Naive B cell (primary cell): ENCODE measurements around the gene VRK1. TPM values are rescaled to one million over a fixed set of nuclear protein-coding genes. Genes with fewer than 3 reads are reported as not detected.
"Not testable (repeated sequence)": the region's sequence is repeated elsewhere in the genome, so short reads cannot be mapped to it uniquely, and the experiment has no call there.

Experiments
- ATAC-seq, 2 donors: fragments of 150-1000 bp; cut with Tn5 transposase; 2 replicates each; pipeline ENCODE4 v1.10.0; 2021; ENCODE audit warnings: low read depth in 2 of 2, mild to moderate bottlenecking in 2 of 2, moderate library complexity in 2 of 2
- DNase-seq: peaks from one replicate; pipeline ENCODE4 v3.0.0; 2022
- H3K27ac Mint-ChIP-seq, 6 donors: one replicate each; pipeline ENCODE4 v1.8.0; 2020 to 2022; ENCODE audit warnings: mild to moderate bottlenecking in 6 of 6, mixed read lengths in 6 of 6, moderate library complexity in 5 of 6, inconsistent platforms in 2 of 6
- H3K27me3 Mint-ChIP-seq, 3 donors: one replicate each; pipeline ENCODE4 v1.8.0; 2021 to 2022; ENCODE audit warnings: mixed read lengths in 3 of 3, mild to moderate bottlenecking in 1 of 3
- H3K36me3 Mint-ChIP-seq, 2 donors: one replicate each; pipeline ENCODE4 v1.8.0; 2020 to 2022; ENCODE audit warnings: mixed read lengths in 2 of 2, inconsistent platforms in 1 of 2, mild to moderate bottlenecking in 1 of 2
- H3K4me1 Mint-ChIP-seq, 3 donors: one replicate each; pipeline ENCODE4 v1.8.0; 2020 to 2022; ENCODE audit warnings: mixed read lengths in 3 of 3, inconsistent platforms in 1 of 3, mild to moderate bottlenecking in 1 of 3, moderate library complexity in 1 of 3
- H3K4me3 Mint-ChIP-seq, 8 donors: one replicate each; pipeline ENCODE4 v1.8.0; 2020 to 2022; ENCODE audit warnings: mild to moderate bottlenecking in 8 of 8, mixed read lengths in 8 of 8, moderate library complexity in 8 of 8, inconsistent platforms in 2 of 8
- H3K9me3 Mint-ChIP-seq, 7 donors: one replicate each; pipeline ENCODE4 v1.8.0; 2020 to 2022; ENCODE audit warnings: mixed read lengths in 7 of 7, mild to moderate bottlenecking in 5 of 7, inconsistent platforms in 2 of 7, moderate library complexity in 1 of 7
- polyA plus RNA-seq, 6 donors: library from polyadenylated mRNA; unstranded; fragments of 300-500 nt; fragmentation: Illumina TruSeq; gene quantifications; one replicate each; pipeline ENCODE4 v1.2.3, GENCODE V29; 2021; ENCODE audit warnings: low read depth in 6 of 6

The VRK1 gene
- polyA plus RNA-seq, 6 donors from 2014 or later: 55.6 to 81.2 (median 61.3) TPM

- not testable (repeated sequence) for H3K9me3 Mint-ChIP-seq, H3K4me3 Mint-ChIP-seq, H3K4me1 Mint-ChIP-seq, H3K36me3 Mint-ChIP-seq, ATAC-seq, DNase-seq
- Mint-ChIP-seq H3K27me3 (peaks cover 22 to 27% (median 23%) of the 10 kb centered on the region in 3 donors), H3K27ac (peak overlapping the region in 1 of 6 donors; percentile 65)
Measured at GRCh38 chr14:96765205-96765604, 32.0 kb upstream of the VRK1 start.

DNA sequence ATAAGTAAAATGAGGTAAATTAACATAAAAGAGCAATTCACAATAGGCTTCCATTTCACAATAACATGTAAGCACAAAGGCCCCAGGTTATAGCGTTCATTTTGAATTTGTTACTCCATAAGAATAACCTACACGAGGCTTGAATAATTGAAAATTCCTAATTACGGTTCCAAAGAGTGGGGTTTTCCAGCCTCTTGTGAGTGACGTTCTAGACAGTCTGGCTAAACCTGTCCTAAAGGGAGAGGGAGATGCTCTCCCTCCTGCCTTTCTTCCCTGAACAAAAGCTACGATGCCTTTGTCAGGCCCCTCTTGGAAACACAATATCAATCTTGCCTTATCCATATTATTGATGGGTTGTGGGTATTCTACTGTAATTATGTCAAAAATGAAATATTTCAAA, 24.3 kb upstream of the VRK1 start:
- no peak for ATAC-seq
- H3K27ac Mint-ChIP-seq: no peak overlapping the region
- peaks cover 0 to 4% (median 0%) of the 10 kb centered on the region in 7 donors for H3K9me3 Mint-ChIP-seq
- H3K4me3 Mint-ChIP-seq: no peak overlapping the region
- no peak for DNase-seq
- no peaks in the 10 kb centered on the region for H3K36me3 Mint-ChIP-seq
- peaks cover 28 to 72% (median 44%) of the 10 kb centered on the region in 3 donors for H3K27me3 Mint-ChIP-seq
- no peaks in the 10 kb centered on the region for H3K4me1 Mint-ChIP-seq

DNA sequence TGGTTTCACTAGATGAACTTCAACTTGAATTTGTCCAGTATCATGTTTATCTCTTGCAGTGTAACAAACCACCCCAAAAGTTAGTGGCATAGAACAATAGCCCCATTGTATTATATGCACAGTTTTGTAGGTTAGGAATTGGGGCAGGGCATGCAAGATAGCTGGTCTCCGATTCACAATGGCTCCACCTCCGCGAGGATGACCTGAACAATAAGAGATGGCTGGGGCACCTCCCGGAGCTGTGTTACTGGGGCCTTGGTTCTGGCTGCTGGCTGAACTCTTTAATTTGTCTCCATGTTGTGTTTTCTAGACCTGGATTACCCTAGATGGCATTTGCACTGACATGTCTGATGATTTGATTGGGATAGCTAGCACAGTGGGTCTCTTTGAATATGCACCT, 20.4 kb upstream of the VRK1 start:
- H3K9me3 Mint-ChIP-seq: no peaks in the 10 kb centered on the region
- peaks cover 16 to 42% (median 21%) of the 10 kb centered on the region in 3 donors for H3K27me3 Mint-ChIP-seq
- no peak overlapping the region for H3K4me3 Mint-ChIP-seq
- H3K36me3 Mint-ChIP-seq: no peaks in the 10 kb centered on the region
- peak overlapping the region in 1 of 6 donors; percentile 64 for H3K27ac Mint-ChIP-seq
- no peaks in the 10 kb centered on the region for H3K4me1 Mint-ChIP-seq
- no peak for ATAC-seq
- DNase-seq: no peak

- H3K4me1 Mint-ChIP-seq: no peaks in the 10 kb centered on the region
- no peaks in the 10 kb centered on the region for H3K36me3 Mint-ChIP-seq
- ATAC-seq: no peak
- H3K27ac Mint-ChIP-seq: no peak overlapping the region
- H3K9me3 Mint-ChIP-seq: no peaks in the 10 kb centered on the region
- no peak for DNase-seq
- no peak overlapping the region for H3K4me3 Mint-ChIP-seq
- peaks cover 27 to 40% (median 33%) of the 10 kb centered on the region in 3 donors for H3K27me3 Mint-ChIP-seq
Measured at GRCh38 chr14:96780500-96780899, 16.7 kb upstream of the VRK1 start.

DNA sequence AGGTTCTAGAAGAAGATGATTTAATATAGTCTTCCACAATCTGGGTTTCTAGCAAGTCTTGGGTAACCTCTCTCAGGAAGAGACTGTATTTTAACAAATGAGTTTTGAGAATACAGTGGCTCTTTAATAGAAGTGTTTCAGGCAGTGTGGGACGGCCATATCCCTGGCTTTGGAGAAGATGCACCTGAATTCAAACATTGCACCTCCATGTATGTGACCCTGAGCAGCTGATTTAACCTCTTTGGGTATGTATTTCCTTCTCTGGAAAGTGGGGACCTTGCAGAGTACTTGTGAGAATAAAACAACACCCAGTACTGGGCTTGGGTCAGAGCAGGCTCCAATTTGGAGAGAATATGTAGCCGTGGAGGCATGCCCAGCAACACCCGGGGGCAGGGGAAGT, 15.8 kb upstream of the VRK1 start:
- Mint-ChIP-seq H3K4me1 (no peaks in the 10 kb centered on the region), H3K27me3 (peaks cover 33 to 49% (median 42%) of the 10 kb centered on the region in 3 donors), H3K27ac (no peak overlapping the region), H3K4me3 (peak overlapping the region in 1 of 8 donors; percentile 41), H3K36me3 (no peaks in the 10 kb centered on the region), H3K9me3 (no peaks in the 10 kb centered on the region)
- no peak for ATAC-seq
- no peak for DNase-seq

GRCh38 chr14:96782436-96782835, 14.7 kb upstream of the VRK1 start:
- H3K4me3 Mint-ChIP-seq: no peak overlapping the region
- ATAC-seq: no peak
- no peaks in the 10 kb centered on the region for H3K4me1 Mint-ChIP-seq
- H3K36me3 Mint-ChIP-seq: no peaks in the 10 kb centered on the region
- H3K27me3 Mint-ChIP-seq: peaks cover 29 to 45% (median 37%) of the 10 kb centered on the region in 3 donors
- DNase-seq: no peak
- no peak overlapping the region for H3K27ac Mint-ChIP-seq
- H3K9me3 Mint-ChIP-seq: no peaks in the 10 kb centered on the region

- Mint-ChIP-seq H3K36me3 (no peaks in the 10 kb centered on the region), H3K4me1 (no peaks in the 10 kb centered on the region), H3K9me3 (no peaks in the 10 kb centered on the region), H3K4me3 (no peak overlapping the region), H3K27me3 (peaks cover 29 to 42% (median 32%) of the 10 kb centered on the region in 3 donors), H3K27ac (no peak overlapping the region)
- ATAC-seq: no peak
- DNase-seq: no peak
Measured at GRCh38 chr14:96783043-96783914, 13.9 kb upstream of the VRK1 start.

DNA sequence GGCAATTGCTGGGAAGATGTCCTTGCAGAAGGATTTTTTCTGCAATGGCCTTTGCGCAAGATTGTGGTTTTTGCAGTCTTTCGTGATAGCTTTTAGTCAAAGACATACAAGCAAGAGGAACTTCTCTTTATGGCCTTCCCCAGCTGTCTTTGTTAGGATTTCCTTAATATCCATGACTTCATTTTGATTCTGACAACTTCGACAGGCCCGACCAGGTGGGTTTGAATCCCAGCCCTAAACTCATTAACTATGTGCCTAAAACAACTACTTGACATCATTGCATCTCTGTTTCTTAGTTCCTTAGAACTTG, 13.3 kb upstream of the VRK1 start:
- DNase-seq: no peak
- Mint-ChIP-seq H3K4me1 (no peaks in the 10 kb centered on the region), H3K27me3 (peaks cover 30 to 44% (median 32%) of the 10 kb centered on the region in 3 donors), H3K27ac (no peak overlapping the region), H3K4me3 (no peak overlapping the region), H3K9me3 (no peaks in the 10 kb centered on the region), H3K36me3 (no peaks in the 10 kb centered on the region)
- no peak for ATAC-seq

DNA sequence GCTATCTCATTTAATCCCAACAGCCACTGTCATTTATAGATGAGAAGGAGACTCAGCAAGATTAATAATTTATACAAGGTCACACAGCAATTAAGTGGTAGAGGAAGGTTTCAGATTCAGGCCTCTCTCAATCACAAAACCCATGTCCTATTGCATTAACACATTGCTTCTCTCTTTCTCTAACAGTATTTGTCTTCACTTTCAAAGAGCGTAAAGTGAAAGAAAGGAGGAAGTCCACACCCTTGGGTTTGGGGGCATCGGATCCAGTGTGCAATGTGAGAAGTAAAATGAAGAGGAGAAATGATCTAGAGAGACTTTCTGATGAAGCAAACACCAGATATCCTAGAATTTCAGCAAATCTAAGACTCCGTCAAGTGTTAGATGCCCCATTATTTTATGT, 7.0 kb upstream of the VRK1 start:
- Mint-ChIP-seq H3K27ac (no peak overlapping the region), H3K27me3 (peaks cover 28 to 56% (median 52%) of the 10 kb centered on the region in 3 donors), H3K36me3 (no peaks in the 10 kb centered on the region), H3K9me3 (no peaks in the 10 kb centered on the region), H3K4me3 (no peak overlapping the region), H3K4me1 (no peaks in the 10 kb centered on the region)
- DNase-seq (no peak), ATAC-seq (no peak)

DNA sequence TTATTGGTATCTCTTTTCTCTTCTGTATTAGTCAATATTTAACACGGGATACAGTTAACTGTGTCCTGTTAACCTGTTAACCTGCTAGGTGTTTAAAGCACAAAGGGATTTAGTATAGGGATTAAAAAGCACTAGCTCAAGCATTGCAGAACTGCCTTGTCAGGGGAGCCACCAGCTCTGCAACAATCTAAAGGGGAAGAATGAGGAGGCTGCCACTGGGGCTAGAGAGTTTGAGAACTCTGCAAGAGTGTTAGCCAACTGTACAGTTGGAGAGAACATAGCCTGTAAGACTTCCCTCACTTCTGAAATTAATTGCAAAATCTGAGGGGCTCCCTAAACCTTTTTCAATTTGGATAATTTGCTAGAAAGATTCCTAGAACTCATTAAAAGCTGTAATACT, 6.5 kb upstream of the VRK1 start:
- Mint-ChIP-seq H3K9me3 (no peaks in the 10 kb centered on the region), H3K36me3 (no peaks in the 10 kb centered on the region), H3K27me3 (peaks cover 27 to 57% (median 52%) of the 10 kb centered on the region in 3 donors), H3K4me3 (no peak overlapping the region), H3K4me1 (no peaks in the 10 kb centered on the region), H3K27ac (no peak overlapping the region)
- DNase-seq (no peak), ATAC-seq (no peak)

- DNase-seq: no peak
- Mint-ChIP-seq H3K4me1 (peaks cover 0 to 3% (median 0%) of the 10 kb centered on the region in 3 donors), H3K36me3 (no peaks in the 10 kb centered on the region), H3K4me3 (no peak overlapping the region), H3K27ac (no peak overlapping the region), H3K27me3 (peaks cover 21 to 52% (median 44%) of the 10 kb centered on the region in 3 donors), H3K9me3 (no peaks in the 10 kb centered on the region)
- no peak for ATAC-seq
Measured at GRCh38 chr14:96792003-96792402, 5.2 kb upstream of the VRK1 start.

DNA sequence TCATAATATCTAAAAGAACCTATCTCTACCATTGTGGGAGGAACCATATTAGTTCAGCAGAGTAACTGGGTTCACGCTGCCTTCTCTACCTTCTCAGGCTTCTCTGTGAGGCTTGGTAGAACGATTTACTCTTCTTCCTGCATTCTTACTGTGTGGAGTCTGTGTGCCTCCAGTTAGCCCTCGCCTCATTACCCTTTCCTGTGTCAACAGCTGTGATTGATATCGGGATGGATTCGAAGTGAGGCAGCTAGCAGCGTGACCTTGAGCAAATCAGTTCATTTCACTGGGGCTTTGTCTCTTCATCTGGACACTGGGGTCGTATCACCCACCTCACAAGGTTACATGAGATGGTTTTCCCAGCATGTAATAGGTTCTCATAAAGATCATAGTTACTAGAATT, 4.6 kb upstream of the VRK1 start:
- no peak for DNase-seq
- Mint-ChIP-seq H3K27me3 (peaks cover 21 to 52% (median 44%) of the 10 kb centered on the region in 3 donors), H3K4me1 (peaks cover 0 to 3% (median 0%) of the 10 kb centered on the region in 3 donors), H3K27ac (no peak overlapping the region), H3K4me3 (no peak overlapping the region), H3K9me3 (no peaks in the 10 kb centered on the region), H3K36me3 (no peaks in the 10 kb centered on the region)
- ATAC-seq: no peak

- no peak for DNase-seq
- H3K27ac Mint-ChIP-seq: peak overlapping the region in 1 of 6 donors; percentile 38
- H3K9me3 Mint-ChIP-seq: no peaks in the 10 kb centered on the region
- no peak overlapping the region for H3K4me3 Mint-ChIP-seq
- H3K27me3 Mint-ChIP-seq: peaks cover 15 to 52% (median 37%) of the 10 kb centered on the region in 3 donors
- no peak for ATAC-seq
- no peaks in the 10 kb centered on the region for H3K36me3 Mint-ChIP-seq
- H3K4me1 Mint-ChIP-seq: peaks cover 9 to 12% (median 9%) of the 10 kb centered on the region in 3 donors
Measured at GRCh38 chr14:96793547-96793946, 3.6 kb upstream of the VRK1 start.

DNA sequence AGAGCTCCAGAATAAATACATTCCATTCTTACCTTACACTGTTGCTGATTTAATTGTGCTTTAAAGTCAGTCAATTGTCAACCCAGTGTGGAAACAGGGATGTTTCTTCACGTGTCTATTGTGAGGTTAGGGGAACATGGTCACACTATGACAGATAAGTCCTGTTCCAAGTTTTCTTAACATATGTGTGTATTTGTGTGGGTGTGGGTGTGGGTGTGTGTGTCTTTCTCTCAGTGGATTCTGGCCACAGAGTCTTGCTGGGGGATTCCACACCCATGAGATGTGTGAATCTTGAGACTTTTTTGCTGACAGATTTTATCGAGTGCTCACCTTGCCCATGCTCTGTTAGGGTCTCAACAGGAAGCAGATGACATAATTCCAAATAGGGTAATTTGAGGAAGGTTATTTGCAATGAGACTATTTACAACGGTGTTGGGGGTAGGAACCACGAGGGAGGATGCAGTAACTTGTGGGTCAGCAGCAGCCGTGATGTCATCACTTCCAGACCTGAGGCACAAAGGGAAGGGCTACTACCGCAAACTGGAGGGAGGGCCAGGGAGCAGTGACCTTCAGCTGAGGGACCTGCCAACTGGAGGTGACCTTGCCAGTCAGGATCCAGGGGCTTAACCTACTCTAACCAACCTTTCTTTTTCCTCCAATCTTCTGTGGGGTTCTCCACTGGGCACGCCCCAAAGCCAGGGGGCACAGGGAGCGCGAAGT, 1.9 kb upstream of the VRK1 start:
- Mint-ChIP-seq H3K27me3 (peaks cover 7 to 39% (median 21%) of the 10 kb centered on the region in 3 donors), H3K9me3 (no peaks in the 10 kb centered on the region), H3K27ac (no peak overlapping the region), H3K36me3 (no peaks in the 10 kb centered on the region), H3K4me3 (peak overlapping the region in 1 of 8 donors; percentile 94), H3K4me1 (peaks cover 14 to 16% (median 14%) of the 10 kb centered on the region in 3 donors)
- no peak for ATAC-seq
- DNase-seq: no peak
